Measurements from ENCODE around the gene TRABD2B.
A peak's percentile ranks its signal among the peaks of the same experiment; 100 is the strongest.

Gene TRABD2B

GRCh38 chr1:47992720-47993415 lies 4.3 kb downstream of the TRABD2B start:
- no peak for DNase-seq (ENCODE audit: low read depth in 2 of 2)

GRCh38 chr1:47991673-47992072 lies 5.5 kb downstream of the TRABD2B start:
- peak in 1 of 2 experiments; percentile 46 for DNase-seq (ENCODE audit: low read depth in 2 of 2)

GRCh38 chr1:47991187-47991586 lies 6.0 kb downstream of the TRABD2B start:
- DNase-seq (ENCODE audit: low read depth in 2 of 2): peak; percentile 70 to 72

- no peak for DNase-seq (ENCODE audit: low read depth in 2 of 2)
Observed at GRCh38 chr1:47990286-47990685, 6.9 kb downstream of the TRABD2B start.

- DNase-seq (ENCODE audit: low read depth in 2 of 2): no peak
Observed at GRCh38 chr1:47987601-47988000, 9.6 kb downstream of the TRABD2B start.

- no peak for DNase-seq (ENCODE audit: low read depth in 2 of 2)
Observed at GRCh38 chr1:47986761-47987200, 10.4 kb downstream of the TRABD2B start.

- DNase-seq (ENCODE audit: low read depth in 2 of 2): no peak
Observed at GRCh38 chr1:47985018-47985417, 12.2 kb downstream of the TRABD2B start.

GRCh38 chr1:47984175-47984789 lies 12.9 kb downstream of the TRABD2B start:
- no peak for DNase-seq (ENCODE audit: low read depth in 2 of 2)

- DNase-seq (ENCODE audit: low read depth in 2 of 2): no peak
Observed at GRCh38 chr1:47983691-47984090, 13.5 kb downstream of the TRABD2B start.

GRCh38 chr1:47981667-47982350 lies 15.4 kb downstream of the TRABD2B start:
- DNase-seq (ENCODE audit: low read depth in 2 of 2): no peak

- no peak for DNase-seq (ENCODE audit: low read depth in 2 of 2)
Observed at GRCh38 chr1:47980501-47980900, 16.7 kb downstream of the TRABD2B start.

GRCh38 chr1:47979724-47980123 lies 17.5 kb downstream of the TRABD2B start:
- DNase-seq (ENCODE audit: low read depth in 2 of 2): no peak

GRCh38 chr1:47978486-47978885 lies 18.7 kb downstream of the TRABD2B start:
- no peak for DNase-seq (ENCODE audit: low read depth in 2 of 2)

GRCh38 chr1:47976728-47977127 lies 20.5 kb downstream of the TRABD2B start:
- no peak for DNase-seq (ENCODE audit: low read depth in 2 of 2)

- DNase-seq (ENCODE audit: low read depth in 2 of 2): no peak
Observed at GRCh38 chr1:47976267-47976666, 20.9 kb downstream of the TRABD2B start.

- no peak for DNase-seq (ENCODE audit: low read depth in 2 of 2)
Observed at GRCh38 chr1:47975302-47975921, 21.8 kb downstream of the TRABD2B start.

GRCh38 chr1:47972864-47973432 lies 24.2 kb downstream of the TRABD2B start:
- DNase-seq (ENCODE audit: low read depth in 2 of 2): no peak

- DNase-seq (ENCODE audit: low read depth in 2 of 2): no peak
Observed at GRCh38 chr1:47971385-47972160, 25.6 kb downstream of the TRABD2B start.

GRCh38 chr1:47970882-47971281 lies 26.3 kb downstream of the TRABD2B start:
- DNase-seq (ENCODE audit: low read depth in 2 of 2): no peak

GRCh38 chr1:47969478-47969877 lies 27.7 kb downstream of the TRABD2B start:
- no peak for DNase-seq (ENCODE audit: low read depth in 2 of 2)

GRCh38 chr1:47968556-47968888 lies 28.7 kb downstream of the TRABD2B start:
- DNase-seq (ENCODE audit: low read depth in 2 of 2): no peak
